Gastroesophageal sphincter (tissue), 3 donors: ENCODE results near the gene MBD6.

Source experiments
- EP300 ChIP-seq: sonication (generic); formaldehyde crosslinking; IDR thresholded peaks from one replicate; pipeline ENCODE4 v1.6.1; 2017; ENCODE audit warnings: antibody characterized with exemption, mild to moderate bottlenecking
- POLR2A ChIP-seq, 2 donors: fragments of 450-650 bp; IDR thresholded peaks; one replicate each; pipeline ENCODE4 v1.6.1; 2017; ENCODE audit warnings: antibody characterized with exemption in 2 of 2, mild to moderate bottlenecking in 2 of 2, moderate library complexity in 1 of 2
- TF ChIP-seq, protein P1 (sequence below), 4 experiments: fragments of 200-600 bp in 2 of 4; fragments of 450-650 bp in 2 of 4; sonication (generic) in 1 of 4; IDR thresholded peaks; one replicate each; pipeline ENCODE4 v1.5.1; 2017 to 2019; ENCODE audit warnings: antibody characterized with exemption in 4 of 4, mild to moderate bottlenecking in 2 of 4, moderate library complexity in 2 of 4

DNA sequence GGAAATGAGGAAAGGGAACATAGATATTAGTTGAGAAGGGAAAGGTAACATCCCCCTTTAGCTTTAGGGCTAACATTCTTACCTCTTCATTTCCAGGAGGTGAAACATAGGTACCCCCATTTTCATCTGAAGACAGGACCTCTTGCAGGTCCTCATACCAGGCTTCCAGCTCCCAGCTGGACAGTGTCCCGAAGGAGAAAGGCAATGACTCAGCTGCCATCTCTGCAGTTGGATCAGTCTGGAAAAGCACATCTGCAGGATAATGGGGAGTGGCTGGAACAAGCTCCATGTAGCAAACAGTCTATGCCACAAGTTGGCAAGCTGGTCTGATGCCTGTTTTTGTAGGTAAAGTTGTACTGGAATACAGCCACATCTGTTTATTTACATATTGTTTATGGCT, 5.4 kb upstream of the MBD6 start:
- TF ChIP-seq, protein P1, sequence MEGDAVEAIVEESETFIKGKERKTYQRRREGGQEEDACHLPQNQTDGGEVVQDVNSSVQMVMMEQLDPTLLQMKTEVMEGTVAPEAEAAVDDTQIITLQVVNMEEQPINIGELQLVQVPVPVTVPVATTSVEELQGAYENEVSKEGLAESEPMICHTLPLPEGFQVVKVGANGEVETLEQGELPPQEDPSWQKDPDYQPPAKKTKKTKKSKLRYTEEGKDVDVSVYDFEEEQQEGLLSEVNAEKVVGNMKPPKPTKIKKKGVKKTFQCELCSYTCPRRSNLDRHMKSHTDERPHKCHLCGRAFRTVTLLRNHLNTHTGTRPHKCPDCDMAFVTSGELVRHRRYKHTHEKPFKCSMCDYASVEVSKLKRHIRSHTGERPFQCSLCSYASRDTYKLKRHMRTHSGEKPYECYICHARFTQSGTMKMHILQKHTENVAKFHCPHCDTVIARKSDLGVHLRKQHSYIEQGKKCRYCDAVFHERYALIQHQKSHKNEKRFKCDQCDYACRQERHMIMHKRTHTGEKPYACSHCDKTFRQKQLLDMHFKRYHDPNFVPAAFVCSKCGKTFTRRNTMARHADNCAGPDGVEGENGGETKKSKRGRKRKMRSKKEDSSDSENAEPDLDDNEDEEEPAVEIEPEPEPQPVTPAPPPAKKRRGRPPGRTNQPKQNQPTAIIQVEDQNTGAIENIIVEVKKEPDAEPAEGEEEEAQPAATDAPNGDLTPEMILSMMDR (IDR thresholded peaks at IDR 0.05), result no peak
- TF ChIP-seq EP300 (no peak), POLR2A (IDR thresholded peaks at IDR 0.05) (no peak)
